Brain microvascular endothelial cell (primary cell): Measurements from ENCODE around the gene TECPR1.
A peak's percentile ranks its signal among the peaks of the same experiment; 100 is the strongest.

ENCODE experiments used
- DNase-seq: peaks from one replicate; pipeline ENCODE4 v3.0.0-alpha.2; 2020
- H3K27ac ChIP-seq: fragments of 250-450 bp; sonication (Bioruptor Pico); 2 replicates; pipeline ENCODE4 v1.5.1; 2020; ENCODE audit warnings: mild to moderate bottlenecking, moderate library complexity
- H3K27me3 ChIP-seq: fragments of 250-450 bp; sonication (Bioruptor Pico); replicated peaks from 2 replicates; pipeline ENCODE4 v1.5.1; 2020; ENCODE audit warnings: mild to moderate bottlenecking
- H3K36me3 ChIP-seq: fragments of 250-450 bp; sonication (Bioruptor Pico); replicated peaks from 2 replicates; pipeline ENCODE4 v1.5.1; 2020; ENCODE audit warnings: mild to moderate bottlenecking
- H3K4me3 ChIP-seq: 2 replicates; pipeline ENCODE4 v1.5.1; 2011; ENCODE audit warnings: low read depth, mild to moderate bottlenecking, control low read depth, low read length, moderate library complexity
- in situ Hi-C: cut with HindIII; loops from 2 replicates; pipeline ENCODE4 v1.10.0; 2017; ENCODE audit warnings: low sequenced_read_pairs, low pct_ligation_motif_present
- TF ChIP-seq, protein P1 (sequence below): IDR thresholded peaks from 2 replicates; pipeline ENCODE4 v1.5.1; 2011; ENCODE audit warnings: low read depth, mild to moderate bottlenecking, moderate library complexity, low read length, control low read depth, inconsistent platforms; ENCODE audit errors: missing control alignments

TECPR1 gene

DNA sequence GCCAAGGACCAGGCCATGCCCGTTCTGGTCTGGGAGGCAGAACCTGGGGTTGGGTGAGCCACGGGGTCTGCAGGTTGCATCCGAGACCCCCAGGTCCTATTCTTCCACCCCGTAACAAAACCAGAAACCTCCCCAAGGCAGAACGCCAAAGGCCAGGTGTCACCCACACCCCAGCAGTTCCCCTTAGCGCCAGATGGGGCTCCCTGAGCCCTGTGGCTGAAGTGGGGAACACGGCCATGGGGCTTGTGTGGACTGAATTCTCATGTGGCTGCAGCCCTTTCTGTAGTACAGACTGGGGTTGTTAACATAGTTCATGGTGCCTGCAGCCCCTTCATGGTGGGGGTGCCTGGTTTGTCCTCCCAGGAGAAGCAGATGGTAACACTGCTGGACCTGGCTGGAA is 39.7 kb upstream of the TECPR1 start:
- no peaks in the 10 kb centered on the region for H3K27me3 ChIP-seq
- DNase-seq, result no peak
- TF ChIP-seq, protein P1, sequence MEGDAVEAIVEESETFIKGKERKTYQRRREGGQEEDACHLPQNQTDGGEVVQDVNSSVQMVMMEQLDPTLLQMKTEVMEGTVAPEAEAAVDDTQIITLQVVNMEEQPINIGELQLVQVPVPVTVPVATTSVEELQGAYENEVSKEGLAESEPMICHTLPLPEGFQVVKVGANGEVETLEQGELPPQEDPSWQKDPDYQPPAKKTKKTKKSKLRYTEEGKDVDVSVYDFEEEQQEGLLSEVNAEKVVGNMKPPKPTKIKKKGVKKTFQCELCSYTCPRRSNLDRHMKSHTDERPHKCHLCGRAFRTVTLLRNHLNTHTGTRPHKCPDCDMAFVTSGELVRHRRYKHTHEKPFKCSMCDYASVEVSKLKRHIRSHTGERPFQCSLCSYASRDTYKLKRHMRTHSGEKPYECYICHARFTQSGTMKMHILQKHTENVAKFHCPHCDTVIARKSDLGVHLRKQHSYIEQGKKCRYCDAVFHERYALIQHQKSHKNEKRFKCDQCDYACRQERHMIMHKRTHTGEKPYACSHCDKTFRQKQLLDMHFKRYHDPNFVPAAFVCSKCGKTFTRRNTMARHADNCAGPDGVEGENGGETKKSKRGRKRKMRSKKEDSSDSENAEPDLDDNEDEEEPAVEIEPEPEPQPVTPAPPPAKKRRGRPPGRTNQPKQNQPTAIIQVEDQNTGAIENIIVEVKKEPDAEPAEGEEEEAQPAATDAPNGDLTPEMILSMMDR, result peak; percentile 39
- H3K27ac ChIP-seq, result no peak overlapping the region
- H3K4me3 ChIP-seq, result no peak overlapping the region
- in situ Hi-C loops, result loop anchor here (25.0 kb wide), 1 partner anchor 571 kb away; the partner anchor contains the start of gene TMEM130
- peaks cover 59% of the 10 kb centered on the region for H3K36me3 ChIP-seq

DNA sequence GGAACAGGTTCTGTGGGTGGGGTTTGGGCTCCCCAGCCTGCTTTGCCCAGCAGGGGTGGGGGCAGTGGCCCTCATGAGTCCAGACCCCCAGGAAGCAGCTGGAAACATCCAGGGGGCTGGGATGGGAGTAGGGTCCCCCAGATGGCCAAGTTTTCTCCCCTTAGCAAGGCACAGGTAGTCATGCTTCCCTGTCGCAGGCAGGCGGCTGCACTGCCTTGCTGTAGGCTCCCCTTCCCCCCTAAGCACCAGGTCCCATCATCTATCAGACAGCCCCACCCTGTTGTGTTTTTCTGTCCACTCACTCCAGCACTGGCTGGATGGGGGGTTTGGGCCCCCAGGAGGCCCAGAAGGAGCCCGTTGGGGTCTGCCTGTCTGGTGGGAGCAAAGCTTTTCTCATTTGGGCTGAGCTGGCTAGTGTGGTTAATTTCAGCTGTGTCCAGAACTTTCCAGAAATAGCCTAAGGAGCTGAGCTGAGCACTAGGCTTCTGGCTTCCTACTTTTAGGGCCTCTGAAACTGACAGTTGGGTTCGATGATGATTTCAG is 37.4 kb upstream of the TECPR1 start:
- no peaks in the 10 kb centered on the region for H3K27me3 ChIP-seq
- no peak overlapping the region for H3K27ac ChIP-seq
- peaks cover 61% of the 10 kb centered on the region for H3K36me3 ChIP-seq
- no peak overlapping the region for H3K4me3 ChIP-seq
- no peak for DNase-seq
- TF ChIP-seq, protein P1, result no peak
- in situ Hi-C loops, result loop anchor here (25.0 kb wide), 1 partner anchor 573 kb away; the partner anchor contains the start of gene TMEM130

DNA sequence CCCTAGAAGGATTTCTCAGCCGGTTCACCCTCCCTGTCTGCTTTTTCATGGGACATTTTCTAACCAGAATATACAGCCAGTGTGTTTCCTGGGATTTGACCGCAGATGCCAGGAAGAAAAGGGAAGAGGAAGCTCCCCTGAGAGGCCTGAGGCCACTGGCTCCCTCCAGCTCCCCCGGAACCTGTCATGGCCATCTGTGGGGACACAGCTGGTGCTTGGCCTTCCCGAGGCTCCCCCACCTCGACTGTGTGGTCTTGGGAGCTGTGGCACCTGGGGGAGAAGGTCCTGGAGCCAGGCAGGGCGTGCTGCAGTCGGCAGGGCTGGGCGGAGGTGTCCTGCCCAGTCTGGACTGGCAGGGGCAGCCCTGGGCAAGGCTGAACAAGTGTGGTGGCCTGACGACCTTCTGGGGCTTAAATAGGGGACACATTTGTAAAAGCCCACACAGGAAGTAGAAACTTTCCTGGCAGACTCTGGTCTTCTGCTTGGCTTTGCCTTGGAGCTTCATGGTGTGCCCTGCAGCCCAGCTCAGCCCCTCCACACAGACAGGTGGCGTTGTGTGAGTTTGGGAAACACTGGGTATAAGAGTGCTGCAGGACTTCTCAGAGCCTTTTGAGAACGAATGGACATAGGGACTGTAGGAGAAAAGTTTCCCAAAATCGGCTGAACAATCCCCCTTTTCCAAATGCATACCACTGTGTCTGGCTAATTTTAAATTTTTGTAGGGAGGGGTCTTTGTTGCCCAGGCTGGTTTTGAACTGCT is 36.2 kb upstream of the TECPR1 start:
- H3K27me3 ChIP-seq, result no peaks in the 10 kb centered on the region
- no peak overlapping the region for H3K27ac ChIP-seq
- DNase-seq, result no peak
- in situ Hi-C loops, result loop anchor here (25.0 kb wide), 1 partner anchor 574 kb away; the partner anchor contains the start of gene TMEM130
- TF ChIP-seq, protein P1, result peak; percentile 8
- no peak overlapping the region for H3K4me3 ChIP-seq
- H3K36me3 ChIP-seq, result peaks cover 58% of the 10 kb centered on the region

DNA sequence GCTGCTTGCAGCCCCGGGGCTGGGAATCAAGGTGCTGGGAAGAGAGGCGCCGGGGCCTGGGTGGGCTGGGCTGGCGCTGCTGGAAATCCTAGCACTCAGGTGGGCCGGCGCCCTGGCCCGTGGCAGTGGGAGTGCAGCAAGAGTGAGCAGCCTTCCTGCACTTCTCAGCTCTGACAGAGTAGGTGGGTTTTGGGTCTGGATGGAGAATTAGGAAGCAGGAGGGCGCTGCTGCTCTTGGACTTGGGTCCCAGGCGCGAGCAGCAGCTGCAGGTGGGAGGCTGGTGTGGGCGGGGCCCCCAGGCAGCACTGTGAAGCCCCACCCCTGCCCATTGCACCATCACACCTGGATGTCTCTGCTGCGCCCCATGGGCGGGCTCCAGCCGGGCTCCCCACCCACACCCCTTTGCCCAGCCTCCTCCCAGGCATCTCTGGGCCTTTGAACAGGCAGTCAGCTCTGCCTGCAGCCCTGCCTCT is 35.5 kb upstream of the TECPR1 start:
- peaks cover 51% of the 10 kb centered on the region for H3K36me3 ChIP-seq
- TF ChIP-seq, protein P1, result no peak
- no peak overlapping the region for H3K27ac ChIP-seq
- no peak for DNase-seq
- no peaks in the 10 kb centered on the region for H3K27me3 ChIP-seq
- H3K4me3 ChIP-seq, result no peak overlapping the region
- in situ Hi-C loops, result loop anchor here (25.0 kb wide), 1 partner anchor 575 kb away; the partner anchor contains the start of gene TMEM130

DNA sequence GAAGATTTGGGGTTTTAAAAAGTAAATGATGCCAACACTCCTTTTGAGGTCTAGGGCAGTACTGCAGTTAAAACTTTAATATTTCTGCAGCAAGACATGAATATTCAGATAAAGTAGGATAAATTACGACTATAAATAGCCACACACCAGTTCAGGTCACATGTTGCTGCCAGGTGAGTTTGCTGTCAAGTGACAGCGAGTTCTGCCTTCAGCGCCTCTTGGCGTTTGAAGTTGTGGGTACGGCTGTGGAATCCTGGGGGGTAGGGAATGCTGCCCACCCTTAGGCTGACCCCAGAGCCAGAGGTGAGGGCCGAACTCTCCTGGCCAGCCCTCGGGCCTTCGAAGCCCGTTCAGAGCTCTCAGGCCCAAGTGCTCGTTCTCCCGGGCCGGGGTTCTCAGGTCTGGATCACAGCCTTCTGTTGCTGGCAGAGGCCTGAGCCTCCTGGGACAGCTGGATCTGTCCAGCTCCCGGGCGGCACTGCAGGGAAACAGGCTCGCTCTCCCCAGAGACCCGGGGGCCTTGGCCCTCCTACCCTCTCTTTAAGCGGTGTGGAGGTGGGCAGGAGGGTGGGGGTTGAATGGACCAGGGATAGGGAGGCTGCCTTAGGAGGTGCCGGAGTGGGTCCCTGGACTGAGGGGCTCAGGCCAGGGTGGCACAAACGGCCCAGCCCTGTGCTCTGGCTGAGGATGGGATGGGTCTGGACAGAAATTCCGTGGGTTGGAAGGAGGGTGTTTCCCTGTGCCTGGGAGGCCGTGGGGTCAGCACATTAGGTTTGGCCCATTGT is 34.9 kb upstream of the TECPR1 start:
- in situ Hi-C loops, result loop anchor here (25.0 kb wide), 1 partner anchor 575 kb away; the partner anchor contains the start of gene TMEM130
- DNase-seq, result no peak
- peaks cover 46% of the 10 kb centered on the region for H3K36me3 ChIP-seq
- no peaks in the 10 kb centered on the region for H3K27me3 ChIP-seq
- no peak overlapping the region for H3K4me3 ChIP-seq
- H3K27ac ChIP-seq, result peak overlapping the region; percentile 40
- TF ChIP-seq, protein P1, result no peak
